Loucy (cell line): ENCODE results near the gene NLGN1.

Experiments
- H2AFZ ChIP-seq: fragments of 200-600 bp; sonication (generic); 2 replicates; pipeline ENCODE4 v1.6.0; 2016; ENCODE audit warnings: antibody characterized with exemption, mild to moderate bottlenecking, low read length, moderate library complexity
- H3F3A ChIP-seq: fragments of 200-600 bp; 2 replicates; pipeline ENCODE4 v1.6.0; 2016; ENCODE audit warnings: antibody characterized with exemption, low read depth, mild to moderate bottlenecking
- H3K27me3 ChIP-seq: fragments of 200-600 bp; sonication (generic); 2 replicates; pipeline ENCODE4 v1.6.1; 2014; ENCODE audit warnings: low read length, mild to moderate bottlenecking; ENCODE audit not compliant: insufficient read depth, poor library complexity, severe bottlenecking
- H3K36me3 ChIP-seq: fragments of 200-600 bp; sonication (generic); 2 replicates; pipeline ENCODE4 v1.6.1; 2016; ENCODE audit warnings: low read length; ENCODE audit not compliant: insufficient read depth
- H3K4me1 ChIP-seq: fragments of 200-600 bp; sonication (generic); 2 replicates; pipeline ENCODE4 v1.5.1; 2014; ENCODE audit warnings: low read length, mild to moderate bottlenecking; ENCODE audit not compliant: insufficient read depth, poor library complexity, severe bottlenecking
- H3K4me2 ChIP-seq: fragments of 200-600 bp; sonication (generic); 2 replicates; pipeline ENCODE4 v1.6.0; 2014; ENCODE audit warnings: antibody characterized with exemption, low read length, low read depth, mild to moderate bottlenecking; ENCODE audit not compliant: poor library complexity, severe bottlenecking
- H3K4me3 ChIP-seq: fragments of 200-600 bp; sonication (generic); 2 replicates; pipeline ENCODE4 v1.5.1; 2014; ENCODE audit warnings: low read length, mild to moderate bottlenecking, mixed read lengths; ENCODE audit not compliant: poor library complexity, severe bottlenecking
- H3K79me2 ChIP-seq: fragments of 200-600 bp; sonication (generic); 2 replicates; pipeline ENCODE4 v1.6.1; 2014; ENCODE audit warnings: low read length; ENCODE audit not compliant: insufficient read depth
- H3K9ac ChIP-seq: fragments of 200-600 bp; sonication (generic); 2 replicates; pipeline ENCODE4 v1.6.0; 2014; ENCODE audit warnings: mild to moderate bottlenecking, low read depth, low read length, moderate library complexity; ENCODE audit not compliant: poor library complexity, severe bottlenecking
- H3K9me2 ChIP-seq: fragments of 200-600 bp; sonication (generic); replicated peaks from 2 replicates; pipeline ENCODE4 v1.6.1; 2016; ENCODE audit warnings: low read depth, low read length, mixed read lengths
- H3K9me3 ChIP-seq: fragments of 200-600 bp; sonication (generic); 2 replicates; pipeline ENCODE4 v1.6.1; 2014; ENCODE audit warnings: mild to moderate bottlenecking, antibody characterized with exemption, low read length, low read depth; ENCODE audit not compliant: insufficient read depth
- H4K20me1 ChIP-seq: fragments of 200-600 bp; sonication (generic); 2 replicates; pipeline ENCODE4 v1.6.0; 2014; ENCODE audit warnings: antibody characterized with exemption, low read length, mild to moderate bottlenecking; ENCODE audit not compliant: insufficient read depth, poor library complexity, severe bottlenecking
- CTCF ChIP-seq: fragments of 200-600 bp; sonication (generic); conservative IDR thresholded peaks from 2 replicates; pipeline ENCODE4 v1.5.1; 2014; ENCODE audit warnings: mild to moderate bottlenecking, antibody characterized with exemption, low read length
- EZH2phosphoT487 ChIP-seq: fragments of 200-600 bp; IDR thresholded peaks from 2 replicates; pipeline ENCODE4 v1.6.1; 2018; ENCODE audit warnings: antibody characterized with exemption, mild to moderate bottlenecking, moderate library complexity, borderline replicate concordance

NLGN1 gene

GRCh38 chr3:173742491-173742890 is 344.9 kb downstream of the NLGN1 start:
- no peaks in the 10 kb centered on the region for H3F3A ChIP-seq
- H3K9me3 ChIP-seq: no peaks in the 10 kb centered on the region
- no peak overlapping the region for H3K9ac ChIP-seq
- H4K20me1 ChIP-seq: no peaks in the 10 kb centered on the region
- no peaks in the 10 kb centered on the region for H3K36me3 ChIP-seq
- no peak overlapping the region; the same call in 1 of the 2 replicates for H2AFZ ChIP-seq
- TF ChIP-seq EZH2phosphoT487 (no peak), CTCF (no peak)
- H3K79me2 ChIP-seq: no peaks in the 10 kb centered on the region
- no peaks in the 10 kb centered on the region for H3K9me2 ChIP-seq
- no peak overlapping the region for H3K4me2 ChIP-seq
- no peaks in the 10 kb centered on the region for H3K4me1 ChIP-seq
- H3K4me3 ChIP-seq: no peak overlapping the region
- H3K27me3 ChIP-seq: no peaks in the 10 kb centered on the region

- H2AFZ ChIP-seq: no peak overlapping the region; the same call in 1 of the 2 replicates
- no peaks in the 10 kb centered on the region for H3K27me3 ChIP-seq
- no peaks in the 10 kb centered on the region for H4K20me1 ChIP-seq
- H3K4me3 ChIP-seq: no peak overlapping the region
- H3K79me2 ChIP-seq: no peaks in the 10 kb centered on the region
- no peaks in the 10 kb centered on the region for H3K9me2 ChIP-seq
- TF ChIP-seq EZH2phosphoT487: no peak
- no peak for TF ChIP-seq CTCF
- no peaks in the 10 kb centered on the region for H3K36me3 ChIP-seq
- no peaks in the 10 kb centered on the region for H3K4me1 ChIP-seq
- H3K9ac ChIP-seq: no peak overlapping the region
- no peaks in the 10 kb centered on the region for H3K9me3 ChIP-seq
- no peak overlapping the region for H3K4me2 ChIP-seq
- no peaks in the 10 kb centered on the region for H3F3A ChIP-seq
Observed at GRCh38 chr3:173743111-173743510, 345.6 kb downstream of the NLGN1 start.

GRCh38 chr3:173743516-173743915 is 346.0 kb downstream of the NLGN1 start:
- Histone ChIP-seq H3K79me2 (no peaks in the 10 kb centered on the region), H3K27me3 (no peaks in the 10 kb centered on the region), H3K9me2 (no peaks in the 10 kb centered on the region), H3K4me1 (no peaks in the 10 kb centered on the region), H4K20me1 (no peaks in the 10 kb centered on the region), H3K4me3 (no peak overlapping the region), H3K9me3 (no peaks in the 10 kb centered on the region), H3F3A (no peaks in the 10 kb centered on the region), H3K4me2 (no peak overlapping the region), H2AFZ (no peak overlapping the region), H3K36me3 (no peaks in the 10 kb centered on the region), H3K9ac (no peak overlapping the region)
- TF ChIP-seq CTCF: no peak
- no peak for TF ChIP-seq EZH2phosphoT487
